Measurements from ENCODE around the gene EFR3B.
"Not testable (repeated sequence)": the region's sequence is repeated elsewhere in the genome, so short reads cannot be mapped to it uniquely, and the experiment has no call there.

The EFR3B gene

GRCh38 chr2:25149646-25150045, 107.8 kb downstream of the EFR3B start:
- DNase-seq (ENCODE audit: low spot score): no peak
- no peak for TF ChIP-seq CTCF (IDR thresholded peaks at IDR 0.05)
- Histone ChIP-seq H3K4me3 (no peak overlapping the region), H3K27ac (no peak overlapping the region)

DNA sequence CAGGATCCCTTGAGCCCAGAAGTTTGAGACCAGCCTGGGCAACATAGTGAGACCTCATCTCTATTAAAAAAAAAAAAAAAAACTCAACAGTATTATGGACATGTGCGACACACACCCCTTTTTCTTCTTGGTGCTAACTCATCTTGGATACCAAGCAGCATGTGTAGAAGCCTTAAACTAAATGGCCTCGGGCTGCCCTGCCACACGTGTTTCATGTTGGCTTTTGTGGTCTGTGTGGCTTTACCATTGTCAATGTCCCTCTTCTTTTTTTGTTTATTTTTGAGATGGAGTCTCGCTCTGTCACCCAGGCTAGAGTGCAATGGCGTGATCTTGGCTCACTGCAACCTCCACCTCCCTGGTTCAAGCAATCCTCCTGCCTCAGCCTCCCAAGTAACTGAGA, 109.1 kb downstream of the EFR3B start:
- not testable (repeated sequence) for DNase-seq (ENCODE audit: low spot score); H3K27ac ChIP-seq; H3K4me3 ChIP-seq

DNA sequence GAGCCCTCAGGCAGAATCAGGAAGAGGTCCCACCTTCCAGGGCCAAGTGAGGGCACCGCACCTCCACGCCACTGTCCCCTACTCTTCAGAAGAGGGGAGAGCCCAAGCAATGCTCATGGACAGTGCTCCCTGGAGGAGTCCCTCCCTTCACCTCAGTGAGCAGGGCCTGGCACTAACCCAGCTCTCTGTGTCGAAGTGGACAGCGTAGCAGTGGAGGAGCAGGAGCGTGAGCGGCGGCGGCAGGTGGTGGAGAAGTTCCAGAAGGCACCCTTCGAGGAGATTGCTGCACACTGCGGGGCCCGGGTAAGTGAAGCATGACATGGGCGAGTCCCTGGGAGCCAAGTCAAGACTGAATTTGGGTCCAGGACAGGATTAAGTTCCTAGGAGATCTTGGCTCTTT, 109.8 kb downstream of the EFR3B start:
- no peak for TF ChIP-seq CTCF (IDR thresholded peaks at IDR 0.05)
- no peak for DNase-seq (ENCODE audit: low spot score)
- H3K4me3 ChIP-seq: no peak overlapping the region
- H3K27ac ChIP-seq: no peak overlapping the region

DNA sequence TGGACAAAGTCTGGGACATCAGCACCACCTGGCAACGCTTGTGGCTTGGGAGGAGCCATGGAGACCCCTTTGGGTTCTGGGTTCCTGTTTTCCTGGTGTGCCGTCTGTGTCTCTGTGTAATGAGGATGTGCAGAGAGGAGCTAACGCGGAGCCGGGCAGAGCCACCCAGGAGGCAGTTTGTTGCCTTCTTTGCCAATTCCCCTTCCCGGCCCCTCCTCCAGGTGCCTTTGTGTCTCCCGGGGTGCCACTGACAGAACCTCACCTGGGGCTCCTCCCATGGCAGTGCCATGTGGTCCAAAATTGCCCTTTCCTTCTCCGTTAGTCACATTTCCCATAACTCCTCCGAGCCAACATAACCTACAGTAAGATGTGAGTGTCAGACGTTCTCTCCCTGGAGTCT, 113.5 kb downstream of the EFR3B start:
- no peak for DNase-seq (ENCODE audit: low spot score)
- Histone ChIP-seq H3K27ac (no peak overlapping the region), H3K4me3 (no peak overlapping the region)
- no peak for TF ChIP-seq CTCF (IDR thresholded peaks at IDR 0.05)

- no peak for DNase-seq (ENCODE audit: low spot score)
- TF ChIP-seq CTCF (IDR thresholded peaks at IDR 0.05): no peak
- no peak overlapping the region for H3K4me3 ChIP-seq
Observed at GRCh38 chr2:25158096-25158852, 116.4 kb downstream of the EFR3B start.

GRCh38 chr2:25159949-25160348, 118.1 kb downstream of the EFR3B start:
- DNase-seq (ENCODE audit: low spot score): no peak
- no peak for TF ChIP-seq CTCF (IDR thresholded peaks at IDR 0.05)
- Histone ChIP-seq H3K27ac (no peak overlapping the region), H3K4me3 (no peak overlapping the region)

More at GRCh38 chr2:25158096-25158852, 116.4 kb downstream of the EFR3B start:
- no peak overlapping the region for H3K27ac ChIP-seq

DNA sequence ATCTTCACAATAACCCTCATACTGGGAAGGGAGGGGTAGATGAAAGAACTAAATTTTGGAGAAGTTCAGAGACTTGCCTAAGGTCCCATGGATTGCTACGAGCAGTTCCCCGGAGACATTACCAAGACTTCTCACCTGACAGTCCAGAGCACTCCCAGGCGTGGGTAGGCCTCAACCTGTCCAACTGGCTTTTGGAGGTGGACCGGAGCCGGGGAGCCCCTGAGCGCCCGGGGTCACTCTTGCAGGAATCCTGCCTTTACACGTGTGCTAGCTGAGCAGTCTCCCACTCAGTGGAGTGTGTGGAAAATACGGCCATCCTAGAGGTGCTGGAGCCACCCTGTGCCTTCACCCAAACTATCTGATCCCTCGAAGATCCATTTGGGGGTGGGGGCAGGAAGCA, 118.5 kb downstream of the EFR3B start:
- Histone ChIP-seq H3K27ac (no peak overlapping the region), H3K4me3 (no peak overlapping the region)
- DNase-seq (ENCODE audit: low spot score): no peak
- TF ChIP-seq CTCF (IDR thresholded peaks at IDR 0.05): no peak

All from coronary artery (tissue), 2 donors.